Right atrium auricular region (tissue), 2 donors: Measurements from ENCODE around the gene ACLY. TPM values are rescaled to one million over a fixed set of nuclear protein-coding genes. Genes with fewer than 3 reads are reported as not detected.

Source experiments
- DNase-seq: peaks from one replicate; pipeline ENCODE4 v3.0.0-alpha.2; 2019; ENCODE audit warnings: low spot score
- H3K27ac ChIP-seq, 2 donors: fragments of 200-600 bp; sonication (generic); 1 replicate in 1 of 2; 2 replicates in 1 of 2; pipeline ENCODE4 v1.5.1; 2016 to 2019
- H3K27me3 ChIP-seq, 2 donors: fragments of 200-600 bp; sonication (generic); one replicate each; pipeline versions ENCODE4 v1.5.1 to v1.6.0; 2017 to 2019
- H3K36me3 ChIP-seq: fragments of 200-600 bp; sonication (generic); one replicate; pipeline ENCODE4 v1.5.1; 2016
- H3K4me1 ChIP-seq, 2 donors: fragments of 200-600 bp; sonication (generic); one replicate each; pipeline versions ENCODE4 v1.5.1 to v1.6.0; 2017 to 2019
- H3K4me3 ChIP-seq, 2 donors: fragments of 200-600 bp; sonication (generic); 1 replicate in 1 of 2; 2 replicates in 1 of 2; pipeline ENCODE4 v1.5.1; 2017 to 2019; ENCODE audit warnings: mild to moderate bottlenecking in 1 of 2, moderate library complexity in 1 of 2
- H3K9me3 ChIP-seq, 2 donors: fragments of 200-600 bp; sonication (generic); one replicate each; pipeline ENCODE4 v1.5.1; 2019
- total RNA-seq, 2 donors: library from RNA; depleted of rRNA; stranded (reverse); fragments of >200 nt; gene quantifications; one replicate each; pipeline ENCODE4 v1.1.0, GENCODE V29; 2016
- TF ChIP-seq, protein P1 (sequence below), 2 donors: fragments of 200-600 bp; sonication (generic); IDR thresholded peaks; one replicate each; pipeline ENCODE4 v1.5.1; 2019; ENCODE audit warnings: antibody characterized with exemption in 2 of 2

ACLY gene
- total RNA-seq, 2 donors from 2014 or later: 31.7 to 42.2 TPM

DNA sequence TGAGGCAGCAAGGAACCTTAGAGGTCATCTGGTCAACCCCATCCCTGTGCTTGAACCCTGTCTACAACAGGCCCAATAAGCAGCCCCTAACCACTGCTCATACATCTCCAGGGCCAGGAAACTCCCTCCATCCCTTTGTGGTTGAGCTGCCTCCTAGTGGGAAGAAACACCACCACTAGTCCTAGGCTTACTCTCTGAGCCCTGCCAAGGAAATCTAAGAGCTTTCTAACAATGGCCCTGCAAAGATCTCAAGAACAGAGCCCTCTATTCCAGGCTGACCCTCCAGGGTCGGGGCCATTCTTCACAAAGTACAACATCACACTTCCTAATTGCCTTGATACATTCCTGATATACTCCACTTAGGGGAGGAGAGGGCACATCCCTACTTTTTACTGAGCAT is 5.8 kb downstream of the ACLY start:
- Histone ChIP-seq H3K27ac (no peak overlapping the region), H3K27me3 (no peaks in the 10 kb centered on the region), H3K4me3 (no peak overlapping the region), H3K4me1 (peaks cover 0 to 38% of the 10 kb centered on the region in 2 donors), H3K36me3 (peaks cover 58% of the 10 kb centered on the region), H3K9me3 (no peaks in the 10 kb centered on the region)
- DNase-seq: no peak
- TF ChIP-seq, protein P1, sequence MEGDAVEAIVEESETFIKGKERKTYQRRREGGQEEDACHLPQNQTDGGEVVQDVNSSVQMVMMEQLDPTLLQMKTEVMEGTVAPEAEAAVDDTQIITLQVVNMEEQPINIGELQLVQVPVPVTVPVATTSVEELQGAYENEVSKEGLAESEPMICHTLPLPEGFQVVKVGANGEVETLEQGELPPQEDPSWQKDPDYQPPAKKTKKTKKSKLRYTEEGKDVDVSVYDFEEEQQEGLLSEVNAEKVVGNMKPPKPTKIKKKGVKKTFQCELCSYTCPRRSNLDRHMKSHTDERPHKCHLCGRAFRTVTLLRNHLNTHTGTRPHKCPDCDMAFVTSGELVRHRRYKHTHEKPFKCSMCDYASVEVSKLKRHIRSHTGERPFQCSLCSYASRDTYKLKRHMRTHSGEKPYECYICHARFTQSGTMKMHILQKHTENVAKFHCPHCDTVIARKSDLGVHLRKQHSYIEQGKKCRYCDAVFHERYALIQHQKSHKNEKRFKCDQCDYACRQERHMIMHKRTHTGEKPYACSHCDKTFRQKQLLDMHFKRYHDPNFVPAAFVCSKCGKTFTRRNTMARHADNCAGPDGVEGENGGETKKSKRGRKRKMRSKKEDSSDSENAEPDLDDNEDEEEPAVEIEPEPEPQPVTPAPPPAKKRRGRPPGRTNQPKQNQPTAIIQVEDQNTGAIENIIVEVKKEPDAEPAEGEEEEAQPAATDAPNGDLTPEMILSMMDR (IDR thresholded peaks at IDR 0.05): no peak

DNA sequence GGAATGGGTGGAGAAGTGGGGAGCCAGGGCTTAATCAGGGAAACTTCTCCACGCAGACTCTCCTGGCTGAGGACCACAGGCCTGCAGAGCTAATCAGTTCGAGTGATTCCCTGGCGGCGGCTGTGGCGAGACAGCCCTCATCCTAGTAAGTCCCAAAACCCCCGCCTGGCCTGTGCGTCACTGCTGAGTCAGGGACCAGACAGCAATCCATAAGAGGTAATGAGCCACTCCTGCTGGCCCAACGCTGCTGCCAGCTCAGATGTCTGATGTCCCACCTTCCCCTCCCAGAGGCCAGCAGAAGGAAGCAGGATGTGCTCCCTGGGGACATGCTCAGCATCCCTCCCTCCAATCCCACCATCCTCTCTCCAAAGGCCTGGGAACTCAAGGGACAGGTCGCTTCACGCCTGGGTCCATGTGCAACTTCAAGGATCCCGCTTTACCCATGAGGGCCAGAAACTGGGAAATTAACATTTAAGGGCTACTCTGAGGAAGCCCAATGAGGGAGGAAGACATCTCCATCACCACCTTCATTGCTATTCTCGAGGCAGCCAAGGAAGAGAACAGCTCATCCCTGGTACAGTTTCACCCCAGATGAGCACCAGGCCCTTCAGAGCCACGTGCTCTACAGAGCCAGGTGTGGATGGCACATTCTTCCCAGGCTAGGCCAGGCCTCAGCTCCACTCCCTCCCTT is 7.9 kb downstream of the ACLY start:
- no peak for DNase-seq
- TF ChIP-seq, protein P1 (IDR thresholded peaks at IDR 0.05): no peak
- H3K27ac ChIP-seq: no peak overlapping the region
- H3K4me3 ChIP-seq: no peak overlapping the region
- H3K4me1 ChIP-seq: peaks cover 0 to 22% of the 10 kb centered on the region in 2 donors
- no peaks in the 10 kb centered on the region for H3K27me3 ChIP-seq
- peaks cover 72% of the 10 kb centered on the region for H3K36me3 ChIP-seq
- no peaks in the 10 kb centered on the region for H3K9me3 ChIP-seq

DNA sequence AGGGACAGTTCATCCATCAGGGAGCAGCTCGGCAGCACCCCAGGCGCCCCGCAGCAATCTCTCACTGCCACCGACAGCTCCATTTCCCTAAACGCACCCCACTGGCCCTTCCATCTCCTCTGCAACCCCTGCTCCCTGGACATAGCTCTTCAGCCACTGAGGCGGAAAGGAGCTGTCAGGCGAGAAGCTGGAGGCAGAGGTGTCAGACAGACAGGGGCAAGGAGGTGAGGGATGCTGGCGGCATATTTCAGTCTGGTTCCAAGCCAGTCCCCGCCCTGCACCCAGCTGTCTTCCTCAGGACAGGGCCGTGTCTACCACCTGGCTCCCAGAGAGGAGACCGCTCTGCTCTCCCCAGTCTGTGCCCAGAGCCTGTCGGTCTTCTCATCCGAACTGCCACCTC is 9.7 kb downstream of the ACLY start:
- Histone ChIP-seq H3K27me3 (no peaks in the 10 kb centered on the region), H3K36me3 (peaks cover 88% of the 10 kb centered on the region), H3K9me3 (no peaks in the 10 kb centered on the region), H3K27ac (no peak overlapping the region), H3K4me3 (no peak overlapping the region), H3K4me1 (peaks cover 0 to 6% of the 10 kb centered on the region in 2 donors)
- DNase-seq: no peak
- TF ChIP-seq, protein P1 (IDR thresholded peaks at IDR 0.05): no peak

DNA sequence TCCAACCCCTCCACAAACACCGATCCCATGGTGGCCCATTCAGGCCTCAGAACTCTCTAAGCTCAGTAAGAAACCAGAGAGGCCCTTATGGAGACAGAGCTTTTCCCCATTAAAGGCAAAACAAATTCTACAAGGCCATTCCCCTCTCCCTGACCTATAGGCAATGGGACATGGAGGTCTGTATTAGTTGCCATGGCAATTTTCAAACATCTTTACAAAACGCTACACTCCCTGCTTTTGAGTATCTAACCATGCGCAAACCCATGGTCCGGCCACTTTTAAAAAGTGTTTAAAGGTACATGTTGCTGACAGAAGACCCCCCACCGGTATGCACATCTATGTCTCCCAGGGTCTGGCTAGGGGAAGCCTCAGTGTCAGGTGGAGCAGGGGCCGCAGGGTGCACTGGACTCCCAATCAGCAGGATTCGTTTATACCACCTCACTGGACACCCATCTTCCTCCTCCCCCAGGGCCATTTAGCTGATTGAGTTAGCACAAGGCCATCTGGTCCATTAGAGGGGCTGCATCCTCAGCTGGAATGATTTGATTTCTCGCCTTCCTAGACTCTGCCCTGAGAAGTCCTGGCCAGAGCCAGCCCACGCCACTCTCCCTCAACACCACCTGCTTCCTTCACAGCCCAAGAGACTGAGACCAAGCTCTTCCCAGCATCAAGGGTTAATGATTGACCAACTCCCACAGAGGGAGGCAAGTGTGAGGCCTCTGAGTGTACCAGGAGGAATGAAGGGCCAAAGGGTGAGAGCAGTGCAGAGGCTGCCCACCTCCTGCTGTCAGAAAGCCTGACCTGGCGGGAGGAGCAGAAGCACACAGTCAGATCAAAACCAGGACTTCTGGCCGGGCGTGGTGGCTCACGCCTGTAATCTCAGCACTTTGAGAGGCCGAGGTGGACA is 10.9 kb downstream of the ACLY start:
- no peak overlapping the region for H3K4me3 ChIP-seq
- no peak overlapping the region for H3K27ac ChIP-seq
- H3K4me1 ChIP-seq: no peaks in the 10 kb centered on the region
- TF ChIP-seq, protein P1 (IDR thresholded peaks at IDR 0.05): no peak
- DNase-seq: no peak
- H3K27me3 ChIP-seq: no peaks in the 10 kb centered on the region
- no peaks in the 10 kb centered on the region for H3K9me3 ChIP-seq
- H3K36me3 ChIP-seq: peaks cover 85% of the 10 kb centered on the region

DNA sequence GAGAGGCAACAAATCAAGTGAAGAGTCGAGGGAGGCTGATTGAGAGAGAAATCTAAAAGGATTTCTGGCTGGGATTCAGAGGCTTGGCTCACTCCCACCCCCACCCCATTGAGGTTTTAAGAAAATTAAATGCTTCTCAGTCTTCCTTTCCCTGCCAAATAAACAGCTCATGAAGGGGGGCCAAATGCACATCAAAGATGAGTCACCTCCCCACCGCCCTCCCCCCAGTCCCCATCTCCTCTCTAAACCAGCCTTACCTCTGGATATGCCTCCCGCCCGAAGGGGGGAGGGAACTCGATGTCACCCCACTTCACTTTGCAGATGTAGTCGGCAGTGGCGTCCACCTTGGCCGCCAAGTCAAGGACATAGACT is 11.6 kb downstream of the ACLY start:
- H3K9me3 ChIP-seq: no peaks in the 10 kb centered on the region
- peaks cover 84% of the 10 kb centered on the region for H3K36me3 ChIP-seq

More for the DNA sequence above, 11.6 kb downstream of the ACLY start:
- H3K27me3 ChIP-seq: no peaks in the 10 kb centered on the region
- no peak overlapping the region for H3K27ac ChIP-seq
- H3K4me3 ChIP-seq: no peak overlapping the region
- H3K4me1 ChIP-seq: no peaks in the 10 kb centered on the region
- TF ChIP-seq, protein P1 (IDR thresholded peaks at IDR 0.05): no peak
- DNase-seq: no peak
